ENCODE results near the gene BNIP5.

- TF ChIP-seq CTCF (IDR thresholded peaks at IDR 0.05; ENCODE audit: low read depth, low read length), result no peak
- no peak for TF ChIP-seq POLR2A (IDR thresholded peaks at IDR 0.05; ENCODE audit: extremely low read depth, insufficient read length)
- no peak for TF ChIP-seq MYC (IDR thresholded peaks at IDR 0.05; ENCODE audit: low read depth, low read length)
- no peak for TF ChIP-seq MAX (IDR thresholded peaks at IDR 0.05; ENCODE audit: low read depth, low read length)
These were observed 13.6 kb downstream of the BNIP5 start for GRCh38 chr6:36323062-36323461.
